Measurements from ENCODE around the gene ANKRD34B. TPM values are rescaled to one million over a fixed set of nuclear protein-coding genes. Genes with fewer than 3 reads are reported as not detected.
A peak's percentile ranks its signal among the peaks of the same experiment; 100 is the strongest.

ANKRD34B gene
- total RNA-seq, 2 donors from 2014 or later, result 0.20 to 0.49 TPM

- H3K27ac Mint-ChIP-seq, result no peak overlapping the region
- no peak for TF ChIP-seq CTCF (conservative IDR thresholded peaks at IDR 0.05)
- Histone ChIP-seq H3K27me3 (ENCODE audit: control insufficient read depth, insufficient read depth, low read length, poor library complexity, severe bottlenecking) (no peaks in the 10 kb centered on the region), H3K27ac (ENCODE audit: low read depth, low read length) (no peak overlapping the region), H3K36me3 (ENCODE audit: control insufficient read depth, insufficient read depth, low read length) (no peaks in the 10 kb centered on the region), H3K4me1 (ENCODE audit: control insufficient read depth, insufficient read depth, low read length) (no peaks in the 10 kb centered on the region), H3K9ac (ENCODE audit: extremely low read depth, low read length, poor library complexity, severe bottlenecking) (no peak overlapping the region), H3K9me3 (ENCODE audit: control insufficient read depth, low read length) (no peaks in the 10 kb centered on the region), H3K4me3 (ENCODE audit: low read length) (no peak overlapping the region)
- H3K36me3 Mint-ChIP-seq (ENCODE audit: low read depth), result no peaks in the 10 kb centered on the region
- no peak for DNase-seq
- 79 to 83% methylated on average over 7 of the region's 7 CpGs for WGBS, 2 experiments (ENCODE audit: insufficient coverage in 1 of 2, insufficient read length in 1 of 2)
- H3K9me3 Mint-ChIP-seq, result no peaks in the 10 kb centered on the region
- H3K27me3 Mint-ChIP-seq (ENCODE audit: insufficient read depth), result no peaks in the 10 kb centered on the region
- H3K4me3 Mint-ChIP-seq, result no peak overlapping the region
- peaks cover 3% of the 10 kb centered on the region for H3K4me1 Mint-ChIP-seq
Observed at GRCh38 chr5:80597500-80597899, 27.4 kb upstream of the ANKRD34B start.

GRCh38 chr5:80594810-80595209 is 24.7 kb upstream of the ANKRD34B start:
- H3K4me1 ChIP-seq (ENCODE audit: control insufficient read depth, insufficient read depth, low read length), result no peaks in the 10 kb centered on the region
- no peaks in the 10 kb centered on the region for H3K27me3 ChIP-seq (ENCODE audit: control insufficient read depth, insufficient read depth, low read length, poor library complexity, severe bottlenecking)
- no peak for TF ChIP-seq CTCF (conservative IDR thresholded peaks at IDR 0.05)
- Mint-ChIP-seq H3K36me3 (ENCODE audit: low read depth) (no peaks in the 10 kb centered on the region), H3K27me3 (ENCODE audit: insufficient read depth) (no peaks in the 10 kb centered on the region), H3K4me3 (no peak overlapping the region), H3K27ac (no peak overlapping the region), H3K9me3 (no peaks in the 10 kb centered on the region), H3K4me1 (peaks cover 9% of the 10 kb centered on the region)
- H3K36me3 ChIP-seq (ENCODE audit: control insufficient read depth, insufficient read depth, low read length), result no peaks in the 10 kb centered on the region
- H3K9me3 ChIP-seq (ENCODE audit: control insufficient read depth, low read length), result no peaks in the 10 kb centered on the region
- no peak overlapping the region for H3K4me3 ChIP-seq (ENCODE audit: low read length)
- H3K27ac ChIP-seq (ENCODE audit: low read depth, low read length), result no peak overlapping the region
- 94 to 95% methylated on average over 2 of the region's 2 CpGs for WGBS, 2 experiments (ENCODE audit: insufficient coverage in 1 of 2, insufficient read length in 1 of 2)
- no peak for DNase-seq
- H3K9ac ChIP-seq (ENCODE audit: extremely low read depth, low read length, poor library complexity, severe bottlenecking), result no peak overlapping the region

- Histone ChIP-seq H3K27me3 (ENCODE audit: control insufficient read depth, insufficient read depth, low read length, poor library complexity, severe bottlenecking) (no peaks in the 10 kb centered on the region), H3K9me3 (ENCODE audit: control insufficient read depth, low read length) (no peaks in the 10 kb centered on the region), H3K27ac (ENCODE audit: low read depth, low read length) (no peak overlapping the region), H3K9ac (ENCODE audit: extremely low read depth, low read length, poor library complexity, severe bottlenecking) (no peak overlapping the region), H3K4me3 (ENCODE audit: low read length) (no peak overlapping the region), H3K4me1 (ENCODE audit: control insufficient read depth, insufficient read depth, low read length) (no peaks in the 10 kb centered on the region), H3K36me3 (ENCODE audit: control insufficient read depth, insufficient read depth, low read length) (no peaks in the 10 kb centered on the region)
- no peak for TF ChIP-seq CTCF (conservative IDR thresholded peaks at IDR 0.05)
- Mint-ChIP-seq H3K4me1 (peaks cover 9% of the 10 kb centered on the region), H3K4me3 (no peak overlapping the region), H3K9me3 (no peaks in the 10 kb centered on the region), H3K36me3 (ENCODE audit: low read depth) (no peaks in the 10 kb centered on the region), H3K27ac (no peak overlapping the region), H3K27me3 (ENCODE audit: insufficient read depth) (no peaks in the 10 kb centered on the region)
- peak; percentile 58 for DNase-seq
- 77 to 89% methylated on average over 1 to 2 of the region's 2 CpGs for WGBS, 2 experiments (ENCODE audit: insufficient coverage in 1 of 2, insufficient read length in 1 of 2)
Observed at GRCh38 chr5:80592761-80593160, 22.7 kb upstream of the ANKRD34B start.

All from endodermal cell (in vitro differentiated cells).